ENCODE measurements around the gene BZW2. TPM values are rescaled to one million over a fixed set of nuclear protein-coding genes. Genes with fewer than 3 reads are reported as not detected.

The BZW2 gene
- total and polyA plus RNA-seq, 2 experiments from 2014 or later = 72.1 to 96.7 TPM

DNA sequence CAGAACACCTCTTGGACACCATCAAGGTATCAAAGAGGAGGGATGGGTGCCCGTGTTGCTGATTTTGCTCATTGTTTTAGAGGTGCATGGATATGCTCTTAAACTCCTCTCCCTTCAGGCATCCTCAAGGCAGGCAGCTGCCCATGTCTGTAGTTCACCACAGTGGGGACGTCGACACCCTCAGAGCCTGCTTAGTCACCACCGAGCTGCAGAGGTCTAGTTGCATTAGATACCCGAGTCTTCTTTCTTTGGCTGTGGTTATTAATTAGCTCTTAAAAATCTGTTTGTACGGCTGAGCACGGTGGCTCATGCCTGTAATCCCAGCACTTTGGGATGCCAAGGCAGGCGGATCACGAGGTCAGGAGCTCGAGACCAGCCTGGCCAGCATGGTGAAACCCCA, 82.8 kb downstream of the BZW2 start:
- H3K9me2 ChIP-seq (replicated peaks; ENCODE audit: insufficient read depth) = no peaks in the 10 kb centered on the region
- TF ChIP-seq EZH2phosphoT487 (IDR thresholded peaks at IDR 0.05; ENCODE audit: low read depth, severe bottlenecking, unreplicated experiment) (no peak), EZH2 (IDR thresholded peaks at IDR 0.05; ENCODE audit: borderline replicate concordance) (no peak), CTCF (IDR thresholded peaks at IDR 0.05; ENCODE audit: poor library complexity) (no peak)
- no peak overlapping the region for H3K4me3 ChIP-seq
- no peak overlapping the region for H2AFZ ChIP-seq
- H3K4me1 ChIP-seq (ENCODE audit: insufficient read depth) = no peaks in the 10 kb centered on the region
- no peak overlapping the region for H3K27ac ChIP-seq
- 89% methylated on average over 10 of the region's 10 CpGs for WGBS (ENCODE audit: low lambda C conversion rate, missing lambda C conversion rate)
- H3K9me3 ChIP-seq (ENCODE audit: low read depth) = no peaks in the 10 kb centered on the region
- no peaks in the 10 kb centered on the region for H3K27me3 ChIP-seq
- H4K20me1 ChIP-seq (ENCODE audit: insufficient read depth, poor library complexity, severe bottlenecking) = no peaks in the 10 kb centered on the region
- H3K4me2 ChIP-seq = no peak overlapping the region
- DNase-seq (ENCODE audit: low spot score) = no peak
- no peaks in the 10 kb centered on the region for H3K36me3 ChIP-seq (replicated peaks; ENCODE audit: insufficient read depth, low read depth)
- no peaks in the 10 kb centered on the region for H3K79me2 ChIP-seq

GRCh38 chr7:16729541-16729940, 83.6 kb downstream of the BZW2 start:
- no peak for DNase-seq (ENCODE audit: low spot score)
- no peak for TF ChIP-seq EZH2phosphoT487 (IDR thresholded peaks at IDR 0.05; ENCODE audit: low read depth, severe bottlenecking, unreplicated experiment)
- no peak for TF ChIP-seq EZH2 (IDR thresholded peaks at IDR 0.05; ENCODE audit: borderline replicate concordance)
- TF ChIP-seq CTCF (IDR thresholded peaks at IDR 0.05; ENCODE audit: poor library complexity) = no peak
- WGBS (ENCODE audit: low lambda C conversion rate, missing lambda C conversion rate) = 92% methylated on average over 2 of the region's 2 CpGs
- Histone ChIP-seq H3K4me2 (no peak overlapping the region), H3K27me3 (no peaks in the 10 kb centered on the region), H3K9me2 (replicated peaks; ENCODE audit: insufficient read depth) (no peaks in the 10 kb centered on the region), H2AFZ (no peak overlapping the region), H3K4me1 (ENCODE audit: insufficient read depth) (no peaks in the 10 kb centered on the region), H3K4me3 (no peak overlapping the region), H3K27ac (no peak overlapping the region), H3K79me2 (no peaks in the 10 kb centered on the region), H3K9me3 (ENCODE audit: low read depth) (no peaks in the 10 kb centered on the region), H3K36me3 (replicated peaks; ENCODE audit: insufficient read depth, low read depth) (no peaks in the 10 kb centered on the region), H4K20me1 (ENCODE audit: insufficient read depth, poor library complexity, severe bottlenecking) (no peaks in the 10 kb centered on the region)

- no peak for DNase-seq (ENCODE audit: low spot score)
- 75% methylated on average over 3 of the region's 3 CpGs for WGBS (ENCODE audit: low lambda C conversion rate, missing lambda C conversion rate)
- no peaks in the 10 kb centered on the region for H3K4me1 ChIP-seq (ENCODE audit: insufficient read depth)
- TF ChIP-seq EZH2 (IDR thresholded peaks at IDR 0.05; ENCODE audit: borderline replicate concordance) (no peak), CTCF (IDR thresholded peaks at IDR 0.05; ENCODE audit: poor library complexity) (no peak), EZH2phosphoT487 (IDR thresholded peaks at IDR 0.05; ENCODE audit: low read depth, severe bottlenecking, unreplicated experiment) (no peak)
- H2AFZ ChIP-seq = no peak overlapping the region
- H3K4me2 ChIP-seq = no peak overlapping the region
- H3K9me2 ChIP-seq (replicated peaks; ENCODE audit: insufficient read depth) = no peaks in the 10 kb centered on the region
- no peak overlapping the region for H3K4me3 ChIP-seq
- H3K27me3 ChIP-seq = no peaks in the 10 kb centered on the region
- no peaks in the 10 kb centered on the region for H3K9me3 ChIP-seq (ENCODE audit: low read depth)
- H4K20me1 ChIP-seq (ENCODE audit: insufficient read depth, poor library complexity, severe bottlenecking) = no peaks in the 10 kb centered on the region
- no peaks in the 10 kb centered on the region for H3K79me2 ChIP-seq
- no peak overlapping the region for H3K27ac ChIP-seq
- no peaks in the 10 kb centered on the region for H3K36me3 ChIP-seq (replicated peaks; ENCODE audit: insufficient read depth, low read depth)
Measured at GRCh38 chr7:16730937-16731336, 85.0 kb downstream of the BZW2 start.

DNA sequence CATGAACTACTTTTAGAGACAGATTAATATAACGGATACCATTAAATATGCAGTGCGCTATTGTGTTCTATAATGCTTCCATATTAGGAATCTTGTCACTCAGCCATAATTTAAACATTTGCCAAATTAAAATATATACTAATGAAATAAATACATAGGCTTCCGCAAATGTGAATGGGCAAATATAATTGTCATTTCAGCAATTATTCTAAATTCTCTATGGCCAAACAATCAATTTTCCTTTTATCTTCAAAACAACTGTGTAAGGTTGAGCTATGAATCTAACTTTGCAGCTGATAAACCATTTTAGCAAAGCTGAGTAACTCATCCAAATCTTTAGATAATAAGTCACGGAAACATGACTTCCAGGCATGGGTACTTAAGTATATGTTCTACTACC, 86.8 kb downstream of the BZW2 start:
- TF ChIP-seq EZH2phosphoT487 (IDR thresholded peaks at IDR 0.05; ENCODE audit: low read depth, severe bottlenecking, unreplicated experiment) (no peak), CTCF (IDR thresholded peaks at IDR 0.05; ENCODE audit: poor library complexity) (no peak), EZH2 (IDR thresholded peaks at IDR 0.05; ENCODE audit: borderline replicate concordance) (no peak)
- no peak overlapping the region for H2AFZ ChIP-seq
- no peaks in the 10 kb centered on the region for H3K79me2 ChIP-seq
- no peaks in the 10 kb centered on the region for H3K4me1 ChIP-seq (ENCODE audit: insufficient read depth)
- 98% methylated on average over 4 of the region's 4 CpGs for WGBS (ENCODE audit: low lambda C conversion rate, missing lambda C conversion rate)
- no peaks in the 10 kb centered on the region for H3K36me3 ChIP-seq (replicated peaks; ENCODE audit: insufficient read depth, low read depth)
- H3K27me3 ChIP-seq = no peaks in the 10 kb centered on the region
- no peak for DNase-seq (ENCODE audit: low spot score)
- no peaks in the 10 kb centered on the region for H4K20me1 ChIP-seq (ENCODE audit: insufficient read depth, poor library complexity, severe bottlenecking)
- H3K4me2 ChIP-seq = no peak overlapping the region
- no peaks in the 10 kb centered on the region for H3K9me3 ChIP-seq (ENCODE audit: low read depth)
- no peaks in the 10 kb centered on the region for H3K9me2 ChIP-seq (replicated peaks; ENCODE audit: insufficient read depth)
- no peak overlapping the region for H3K4me3 ChIP-seq
- H3K27ac ChIP-seq = no peak overlapping the region

Data from hepatocyte (in vitro differentiated cells).